Upper lobe of right lung (tissue), 1 donor: ENCODE measurements around the gene CASKIN1. TPM values are rescaled to one million over a fixed set of nuclear protein-coding genes. Genes with fewer than 3 reads are reported as not detected.
A peak's percentile ranks its signal among the peaks of the same experiment; 100 is the strongest.

Source experiments
- ATAC-seq: fragments of 200-7000 bp; cut with Tn5 transposase; one replicate; pipeline ENCODE4 v1.9.1; 2020; ENCODE audit warnings: mild to moderate bottlenecking, moderate library complexity
- DNase-seq: peaks from one replicate; pipeline ENCODE4 v3.0.0-alpha.2; 2020
- H3K27ac ChIP-seq: fragments of 200-600 bp; one replicate; pipeline ENCODE4 v1.8.0; 2022
- H3K27me3 ChIP-seq: fragments of 200-600 bp; one replicate; pipeline ENCODE4 v1.8.0; 2022; ENCODE audit warnings: mild to moderate bottlenecking
- H3K36me3 ChIP-seq: fragments of 200-600 bp; one replicate; pipeline ENCODE4 v1.8.0; 2022
- H3K4me1 ChIP-seq: fragments of 200-600 bp; one replicate; pipeline ENCODE4 v1.8.0; 2022
- H3K4me3 ChIP-seq: fragments of 200-600 bp; one replicate; pipeline ENCODE4 v1.8.0; 2022; ENCODE audit warnings: mild to moderate bottlenecking
- H3K9me3 ChIP-seq: fragments of 200-600 bp; one replicate; pipeline ENCODE4 v1.8.0; 2022
- CTCF ChIP-seq: fragments of 200-600 bp; IDR thresholded peaks from one replicate; pipeline ENCODE4 v1.8.0; 2022; ENCODE audit warnings: antibody characterized with exemption
- intact Hi-C: fragments of 100-400 bp; cut with DNase I; formaldehyde crosslinking; loops from one replicate; pipeline ENCODE4 v1.11.0; 2022
- total RNA-seq: library from RNA; stranded (reverse); fragmentation: NEBNext Ultra II Directional; extraction: Animal tissue kit (Norgen Biotek cat#: 25700); gene quantifications from one replicate; pipeline ENCODE4 v1.2.1, GENCODE V29; 2021
- donor health status: DM: no; HTN: yes; CAD: no; lungs with severe emphysema.

Gene CASKIN1
- total RNA-seq, 1 donor from 2014 or later, result 0.06 TPM

GRCh38 chr16:2229091-2229490 lies 32.7 kb upstream of the CASKIN1 start:
- peaks cover 19% of the 10 kb centered on the region for H3K4me1 ChIP-seq
- ATAC-seq (no peak), DNase-seq (no peak)
- no peaks in the 10 kb centered on the region for H3K27me3 ChIP-seq
- H3K9me3 ChIP-seq, result no peaks in the 10 kb centered on the region
- H3K36me3 ChIP-seq, result peaks cover 52% of the 10 kb centered on the region
- no peak overlapping the region for H3K4me3 ChIP-seq
- no peak overlapping the region for H3K27ac ChIP-seq
- intact Hi-C loops, result no loop called here
- no peak for TF ChIP-seq CTCF

- Histone ChIP-seq H3K36me3 (peaks cover 44% of the 10 kb centered on the region), H3K27ac (no peak overlapping the region), H3K4me1 (peaks cover 19% of the 10 kb centered on the region), H3K4me3 (no peak overlapping the region), H3K9me3 (no peaks in the 10 kb centered on the region), H3K27me3 (no peaks in the 10 kb centered on the region)
- no peak for ATAC-seq
- intact Hi-C loops, result no loop called here
- no peak for DNase-seq
- no peak for TF ChIP-seq CTCF
Observed at GRCh38 chr16:2228161-2228824, 31.9 kb upstream of the CASKIN1 start.

DNA sequence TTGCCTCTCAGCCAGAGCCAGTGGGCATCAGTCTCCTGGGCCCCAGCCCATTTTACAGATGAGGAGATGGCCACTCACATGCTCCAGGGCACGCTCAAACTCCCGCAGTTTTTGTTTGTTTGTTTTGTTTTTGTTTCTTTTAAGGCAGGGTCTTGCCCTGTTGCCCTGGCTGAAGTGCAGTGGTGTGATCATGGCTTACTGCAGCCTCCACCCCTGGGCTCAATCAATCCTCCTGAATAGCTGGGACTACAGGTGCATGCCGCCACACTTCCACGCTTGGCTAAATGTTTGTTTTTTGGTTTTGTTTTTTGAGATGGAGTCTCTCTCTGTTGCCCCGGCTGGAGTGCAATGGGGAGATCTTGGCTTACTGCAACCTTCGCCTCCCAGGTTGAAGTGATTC lies 30.5 kb upstream of the CASKIN1 start:
- Histone ChIP-seq H3K4me3 (no peak overlapping the region), H3K27ac (no peak overlapping the region), H3K27me3 (no peaks in the 10 kb centered on the region), H3K36me3 (peaks cover 31% of the 10 kb centered on the region), H3K4me1 (peaks cover 19% of the 10 kb centered on the region), H3K9me3 (no peaks in the 10 kb centered on the region)
- intact Hi-C loops, result no loop called here
- ATAC-seq (no peak), DNase-seq (no peak)
- TF ChIP-seq CTCF, result no peak

DNA sequence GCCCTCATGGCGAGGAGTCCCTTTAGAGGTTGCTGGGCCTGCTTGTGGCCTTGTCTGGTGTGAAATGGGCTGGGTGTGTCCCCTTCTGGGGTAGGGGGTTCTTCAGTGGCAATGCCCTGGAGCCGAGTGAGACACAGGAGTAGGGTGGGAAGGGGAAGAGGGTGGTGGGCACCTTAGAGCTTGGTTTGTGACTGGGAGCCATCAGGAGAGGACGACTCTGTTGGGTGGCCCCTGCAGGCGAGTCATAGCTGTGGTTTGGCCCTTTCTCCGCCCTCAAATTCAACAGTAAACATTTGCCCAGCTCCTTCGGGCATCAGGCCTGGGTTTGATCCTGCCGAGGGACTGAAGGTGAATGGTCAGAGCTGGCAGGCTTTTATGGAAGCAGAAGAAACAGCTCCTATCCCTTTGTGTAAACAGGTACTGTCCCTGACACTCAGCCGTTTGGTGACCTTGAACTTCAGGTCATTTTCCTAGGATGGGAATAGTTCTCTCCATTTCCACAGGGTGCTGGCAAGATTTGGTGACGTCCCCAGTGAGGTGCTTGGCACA lies 29.9 kb upstream of the CASKIN1 start:
- DNase-seq, result no peak
- intact Hi-C loops, result no loop called here

GRCh38 chr16:2223942-2224486 lies 27.6 kb upstream of the CASKIN1 start:
- no peak for TF ChIP-seq CTCF
- peak; percentile 56 for ATAC-seq
- Histone ChIP-seq H3K36me3 (peaks cover 10% of the 10 kb centered on the region), H3K27me3 (no peaks in the 10 kb centered on the region), H3K27ac (peak overlapping the region; percentile 84), H3K4me3 (peak overlapping the region; percentile 76), H3K9me3 (no peaks in the 10 kb centered on the region), H3K4me1 (peaks cover 19% of the 10 kb centered on the region)
- no peak for DNase-seq
- intact Hi-C loops, result no loop called here

More for the DNA sequence above, 29.9 kb upstream of the CASKIN1 start:
- Histone ChIP-seq H3K36me3 (peaks cover 25% of the 10 kb centered on the region), H3K4me1 (peaks cover 19% of the 10 kb centered on the region), H3K27ac (no peak overlapping the region), H3K4me3 (no peak overlapping the region), H3K9me3 (no peaks in the 10 kb centered on the region), H3K27me3 (no peaks in the 10 kb centered on the region)
- ATAC-seq, result no peak
- no peak for TF ChIP-seq CTCF
